DND-41 (cell line): ENCODE measurements around the gene FBXO33.
A peak's percentile ranks its signal among the peaks of the same experiment; 100 is the strongest.

ENCODE experiments used
- ATAC-seq: fragments of 200-7000 bp; cut with Tn5 transposase; 3 replicates; pipeline ENCODE4 v1.9.1; 2021; ENCODE audit warnings: low read depth; ENCODE audit not compliant: insufficient read depth
- DNase-seq: peaks from one replicate; pipeline ENCODE4 v3.0.0-alpha.2; 2020
- H2AFZ ChIP-seq: 2 replicates; pipeline ENCODE4 v1.6.0; 2012; ENCODE audit warnings: low read depth, low read length
- H3K27ac ChIP-seq: 2 replicates; pipeline ENCODE4 v1.5.1; 2012; ENCODE audit warnings: low read length, inconsistent platforms
- H3K27me3 ChIP-seq: fragments of 200-600 bp; sonication (generic); 2 replicates; pipeline ENCODE4 v1.6.0; 2012; ENCODE audit warnings: low read length, mild to moderate bottlenecking, inconsistent platforms; ENCODE audit not compliant: insufficient read depth, poor library complexity
- H3K36me3 ChIP-seq: 2 replicates; pipeline ENCODE4 v1.5.1; 2012; ENCODE audit warnings: low read length, inconsistent platforms; ENCODE audit not compliant: insufficient read depth
- H3K4me1 ChIP-seq: 2 replicates; pipeline ENCODE4 v1.5.1; 2012; ENCODE audit warnings: mild to moderate bottlenecking, low read length; ENCODE audit not compliant: insufficient read depth
- H3K4me2 ChIP-seq: 2 replicates; pipeline ENCODE4 v1.6.0; 2012; ENCODE audit warnings: mild to moderate bottlenecking, moderate library complexity, low read length, inconsistent platforms; ENCODE audit not compliant: insufficient read depth
- H3K4me3 ChIP-seq, 2 experiments: fragments of 200-600 bp in 1 of 2; shearing (Covaris generic) in 1 of 2; 2 replicates each; pipeline ENCODE4 v1.5.1; 2012 to 2016; ENCODE audit warnings: inconsistent platforms in 2 of 2, low read length in 2 of 2, mild to moderate bottlenecking in 2 of 2, low read depth in 1 of 2, moderate library complexity in 1 of 2
- H3K79me2 ChIP-seq: 2 replicates; pipeline ENCODE4 v1.6.0; 2012; ENCODE audit warnings: low read length, inconsistent platforms; ENCODE audit not compliant: insufficient read depth
- H3K9ac ChIP-seq: 2 replicates; pipeline ENCODE4 v1.6.0; 2012; ENCODE audit warnings: low read depth, mild to moderate bottlenecking, inconsistent platforms, low read length, moderate library complexity
- H3K9me3 ChIP-seq: 2 replicates; pipeline ENCODE4 v1.5.1; 2012; ENCODE audit warnings: low read length, moderate library complexity, mild to moderate bottlenecking, inconsistent platforms; ENCODE audit not compliant: insufficient read depth, severe bottlenecking
- H4K20me1 ChIP-seq: 2 replicates; pipeline ENCODE4 v1.6.0; 2012; ENCODE audit warnings: low read length; ENCODE audit not compliant: insufficient read depth
- EZH2 ChIP-seq: IDR thresholded peaks from 3 replicates; pipeline ENCODE4 v1.6.1; 2012; ENCODE audit warnings: borderline replicate concordance, low read depth, mild to moderate bottlenecking, moderate library complexity, low read length, inconsistent platforms; ENCODE audit not compliant: severe bottlenecking
- TF ChIP-seq, protein P1 (sequence below): IDR thresholded peaks from 2 replicates; pipeline ENCODE4 v1.5.1; 2012; ENCODE audit warnings: borderline replicate concordance, low read length, moderate library complexity, mild to moderate bottlenecking; ENCODE audit not compliant: poor library complexity, severe bottlenecking; ENCODE audit errors: extremely low read depth

The FBXO33 gene

DNA sequence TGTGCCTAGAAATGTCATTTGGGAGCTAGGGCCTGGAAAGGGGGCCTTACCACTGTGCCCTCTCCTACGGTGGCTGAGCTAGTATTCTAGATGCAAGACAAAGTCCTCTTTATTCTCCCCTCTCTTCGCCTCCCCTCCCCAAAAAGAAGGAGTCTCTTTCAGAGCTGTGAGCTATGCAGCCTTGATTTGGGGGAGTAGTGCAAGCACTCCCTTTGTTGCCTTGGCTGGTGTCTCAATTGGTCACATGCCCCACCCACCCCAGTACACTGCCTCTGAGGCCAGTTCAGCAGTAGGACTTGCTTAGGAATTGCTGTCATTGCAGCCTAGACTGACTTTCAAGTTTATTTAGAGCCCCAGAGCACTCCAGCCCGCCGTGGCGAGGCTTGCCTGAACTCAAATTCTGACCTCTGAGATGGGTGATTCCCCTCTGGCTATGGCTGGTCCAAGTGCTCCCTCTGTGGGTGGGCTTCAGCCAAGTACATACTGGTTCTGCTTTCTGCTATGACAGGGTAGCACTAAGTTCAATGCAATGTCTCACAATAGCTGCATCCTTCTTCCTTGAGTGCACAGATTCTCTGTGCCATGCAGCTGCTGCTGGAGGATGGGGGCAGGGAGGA, 37.0 kb upstream of the FBXO33 start:
- H4K20me1 ChIP-seq = no peaks in the 10 kb centered on the region
- H2AFZ ChIP-seq = no peak overlapping the region
- no peak for TF ChIP-seq EZH2
- TF ChIP-seq, protein P1, sequence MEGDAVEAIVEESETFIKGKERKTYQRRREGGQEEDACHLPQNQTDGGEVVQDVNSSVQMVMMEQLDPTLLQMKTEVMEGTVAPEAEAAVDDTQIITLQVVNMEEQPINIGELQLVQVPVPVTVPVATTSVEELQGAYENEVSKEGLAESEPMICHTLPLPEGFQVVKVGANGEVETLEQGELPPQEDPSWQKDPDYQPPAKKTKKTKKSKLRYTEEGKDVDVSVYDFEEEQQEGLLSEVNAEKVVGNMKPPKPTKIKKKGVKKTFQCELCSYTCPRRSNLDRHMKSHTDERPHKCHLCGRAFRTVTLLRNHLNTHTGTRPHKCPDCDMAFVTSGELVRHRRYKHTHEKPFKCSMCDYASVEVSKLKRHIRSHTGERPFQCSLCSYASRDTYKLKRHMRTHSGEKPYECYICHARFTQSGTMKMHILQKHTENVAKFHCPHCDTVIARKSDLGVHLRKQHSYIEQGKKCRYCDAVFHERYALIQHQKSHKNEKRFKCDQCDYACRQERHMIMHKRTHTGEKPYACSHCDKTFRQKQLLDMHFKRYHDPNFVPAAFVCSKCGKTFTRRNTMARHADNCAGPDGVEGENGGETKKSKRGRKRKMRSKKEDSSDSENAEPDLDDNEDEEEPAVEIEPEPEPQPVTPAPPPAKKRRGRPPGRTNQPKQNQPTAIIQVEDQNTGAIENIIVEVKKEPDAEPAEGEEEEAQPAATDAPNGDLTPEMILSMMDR = peak; percentile 51
- peak; percentile 66; the same call in 2 of the 3 replicates for ATAC-seq
- H3K4me3 ChIP-seq = no peak overlapping the region
- no peaks in the 10 kb centered on the region for H3K4me1 ChIP-seq
- no peak overlapping the region for H3K9ac ChIP-seq
- H3K4me2 ChIP-seq = no peak overlapping the region
- no peaks in the 10 kb centered on the region for H3K27me3 ChIP-seq
- no peaks in the 10 kb centered on the region for H3K79me2 ChIP-seq
- no peaks in the 10 kb centered on the region for H3K9me3 ChIP-seq
- no peaks in the 10 kb centered on the region for H3K36me3 ChIP-seq
- no peak overlapping the region for H3K27ac ChIP-seq
- DNase-seq = peak; percentile 32

DNA sequence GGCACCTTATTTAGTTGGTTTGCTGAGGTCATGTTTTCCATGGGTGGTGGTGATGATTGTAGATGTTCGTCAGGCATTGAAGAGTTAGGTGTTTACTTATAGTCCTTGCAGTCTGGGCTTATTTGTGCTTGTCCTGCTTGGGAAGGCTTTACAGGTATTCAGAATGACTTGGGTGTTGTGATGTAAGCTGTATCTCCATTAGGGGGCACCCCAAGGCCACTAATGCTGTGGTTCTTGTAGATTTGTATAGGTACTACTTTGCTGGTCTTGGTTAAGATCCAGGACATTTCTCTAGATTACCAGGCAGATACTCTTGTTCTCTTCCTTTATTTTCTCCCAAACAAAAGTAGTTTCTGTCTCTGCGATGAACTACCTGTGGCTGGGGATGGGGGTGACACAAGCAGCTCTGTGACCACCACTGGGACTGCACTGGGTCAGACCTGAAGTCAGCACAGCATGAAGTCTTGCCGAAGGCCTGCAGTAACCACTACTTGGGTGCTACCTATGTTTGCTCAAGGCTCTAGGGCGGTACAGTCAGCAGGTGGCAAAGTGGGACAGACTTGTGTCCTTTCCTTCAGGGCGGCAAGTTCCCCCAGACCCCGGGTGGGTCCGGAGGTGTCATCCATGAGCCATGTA, 35.8 kb upstream of the FBXO33 start:
- H3K27ac ChIP-seq = no peak overlapping the region
- ATAC-seq (peak; percentile 64; the same call in 2 of the 3 replicates), DNase-seq (peak; percentile 46)
- no peak overlapping the region for H3K9ac ChIP-seq
- H3K9me3 ChIP-seq = no peaks in the 10 kb centered on the region
- no peaks in the 10 kb centered on the region for H3K79me2 ChIP-seq
- no peaks in the 10 kb centered on the region for H4K20me1 ChIP-seq
- no peaks in the 10 kb centered on the region for H3K27me3 ChIP-seq
- no peaks in the 10 kb centered on the region for H3K36me3 ChIP-seq
- H3K4me3 ChIP-seq = no peak overlapping the region
- no peaks in the 10 kb centered on the region for H3K4me1 ChIP-seq
- TF ChIP-seq, protein P1 = peak; percentile 60
- no peak for TF ChIP-seq EZH2
- H2AFZ ChIP-seq = no peak overlapping the region
- H3K4me2 ChIP-seq = no peak overlapping the region

DNA sequence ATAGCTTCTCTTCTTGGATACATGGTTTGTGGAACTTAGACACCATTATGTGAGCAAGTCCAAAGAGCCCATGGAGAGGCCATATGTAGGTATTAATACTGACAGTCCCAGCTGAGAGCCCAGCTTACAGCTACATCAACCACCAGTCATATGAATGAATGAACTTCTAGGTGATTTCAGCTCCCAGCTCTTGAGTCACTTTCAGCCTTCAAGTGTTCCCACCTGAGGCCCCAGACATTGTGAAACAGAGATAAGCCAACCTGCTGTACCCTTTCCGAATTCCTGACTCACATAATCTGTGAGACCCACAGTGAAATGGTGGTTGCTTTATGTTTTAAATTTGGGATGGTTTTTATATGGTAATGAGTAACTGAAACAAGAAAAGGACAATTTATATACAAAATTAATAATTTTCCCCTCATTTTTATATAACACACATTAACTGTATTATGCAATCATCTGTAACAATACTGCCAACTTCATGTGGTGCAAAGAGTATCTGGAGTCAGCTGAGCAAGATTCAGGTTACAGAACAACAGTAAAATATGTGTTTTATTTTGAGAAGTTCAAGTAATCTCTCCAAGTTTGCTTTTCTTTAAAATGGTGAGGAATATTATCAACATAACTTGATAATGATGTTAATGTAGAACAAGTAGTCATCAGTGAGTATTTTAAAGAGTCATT, 27.7 kb upstream of the FBXO33 start:
- Histone ChIP-seq H3K27ac (no peak overlapping the region), H3K79me2 (no peaks in the 10 kb centered on the region), H2AFZ (no peak overlapping the region), H3K9ac (no peak overlapping the region), H3K4me3 (no peak overlapping the region), H3K4me2 (no peak overlapping the region), H3K4me1 (no peaks in the 10 kb centered on the region), H4K20me1 (no peaks in the 10 kb centered on the region), H3K36me3 (no peaks in the 10 kb centered on the region), H3K27me3 (no peaks in the 10 kb centered on the region), H3K9me3 (no peaks in the 10 kb centered on the region)
- no peak for TF ChIP-seq EZH2
- no peak for ATAC-seq
- DNase-seq = no peak

DNA sequence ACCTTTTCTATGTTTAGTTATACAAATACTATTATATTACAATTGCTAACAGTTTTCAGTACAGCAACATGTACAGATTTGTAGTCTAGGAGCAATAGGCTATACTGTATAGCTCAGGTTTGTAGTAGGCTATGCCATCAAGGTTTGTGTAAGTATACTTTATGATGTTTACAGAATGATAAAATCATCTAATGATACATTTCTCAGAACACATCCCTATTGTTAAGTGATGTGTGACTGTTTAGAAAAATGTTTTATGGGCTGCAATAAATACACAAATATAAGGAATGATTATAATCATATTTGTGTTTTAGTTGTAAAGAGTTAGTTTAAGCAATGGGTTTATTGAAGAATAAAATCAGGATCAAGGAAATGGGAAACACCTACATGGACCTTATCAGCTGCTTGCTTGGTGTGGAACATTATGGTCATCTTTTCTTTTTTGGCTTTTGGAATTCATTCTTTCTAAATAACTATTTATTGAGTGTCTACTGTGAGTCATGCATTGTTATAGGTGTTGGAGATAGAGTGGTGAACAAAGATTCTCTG, 24.5 kb upstream of the FBXO33 start:
- Histone ChIP-seq H4K20me1 (no peaks in the 10 kb centered on the region), H3K27ac (no peak overlapping the region), H3K27me3 (no peaks in the 10 kb centered on the region), H3K9ac (no peak overlapping the region), H3K36me3 (no peaks in the 10 kb centered on the region), H3K4me2 (no peak overlapping the region), H3K9me3 (no peaks in the 10 kb centered on the region), H2AFZ (no peak overlapping the region), H3K4me3 (no peak overlapping the region), H3K79me2 (no peaks in the 10 kb centered on the region), H3K4me1 (no peaks in the 10 kb centered on the region)
- ATAC-seq = no peak
- DNase-seq = no peak
- TF ChIP-seq, protein P1 = no peak
- TF ChIP-seq EZH2 = no peak
